K562 (cell line): ENCODE data around the gene TIMM17B. TPM values are rescaled to one million over a fixed set of nuclear protein-coding genes. Genes with fewer than 3 reads are reported as not detected.

ENCODE experiments used
- FOXM1 ChIP-seq, 2 experiments: fragments of 450-650 bp in 1 of 2; sonication (generic) in 1 of 2; formaldehyde crosslinking in 1 of 2; IDR thresholded peaks; 2 replicates each; pipeline versions ENCODE4 v1.6.1 to v1.9.0; 2017 to 2022; ENCODE audit warnings: low read depth in 2 of 2, mild to moderate bottlenecking in 2 of 2, missing genetic modification reagents in 1 of 2, moderate library complexity in 1 of 2
- HDAC2 ChIP-seq: fragments of 450-650 bp; IDR thresholded peaks from 2 replicates; pipeline ENCODE4 v1.6.1; 2016; ENCODE audit warnings: mild to moderate bottlenecking
- KLF13 ChIP-seq: fragments of 450-650 bp; IDR thresholded peaks from 2 replicates; pipeline ENCODE4 v1.6.1; 2016; ENCODE audit warnings: missing genetic modification characterization, low read depth, mild to moderate bottlenecking, missing compliant biosample characterization, moderate library complexity, borderline replicate concordance
- MITF ChIP-seq: IDR thresholded peaks from 2 replicates; pipeline ENCODE4 v1.6.1; 2014; ENCODE audit warnings: antibody characterized with exemption
- NFYB ChIP-seq: IDR thresholded peaks from 2 replicates; pipeline ENCODE4 v1.6.1; 2011; ENCODE audit warnings: mild to moderate bottlenecking, moderate library complexity; ENCODE audit not compliant: insufficient read length; ENCODE audit errors: extremely low read depth
- PCBP2 ChIP-seq: fragments of 200-400 bp; formaldehyde crosslinking; IDR thresholded peaks from 2 replicates; pipeline ENCODE4 v1.6.1; 2018; ENCODE audit warnings: low read length, low read depth, mild to moderate bottlenecking, moderate library complexity; ENCODE audit not compliant: poor library complexity, severe bottlenecking
- POLR2G ChIP-seq: fragments of 200-400 bp; formaldehyde crosslinking; IDR thresholded peaks from 2 replicates; pipeline ENCODE4 v1.6.1; 2017; ENCODE audit warnings: low read depth, mild to moderate bottlenecking, antibody characterized with exemption, low read length, moderate library complexity
- RUNX1 ChIP-seq: sonication (generic); IDR thresholded peaks from 2 replicates; pipeline ENCODE4 v1.6.1; 2016; ENCODE audit warnings: antibody characterized with exemption, low read depth
- SAFB2 ChIP-seq: fragments of 200-400 bp; formaldehyde crosslinking; IDR thresholded peaks from 2 replicates; pipeline ENCODE4 v1.6.1; 2018; ENCODE audit warnings: borderline replicate concordance, low read length, low read depth, moderate library complexity; ENCODE audit not compliant: severe bottlenecking
- SFPQ ChIP-seq: fragments of 200-400 bp; formaldehyde crosslinking; IDR thresholded peaks from 2 replicates; pipeline ENCODE4 v1.6.1; 2017; ENCODE audit warnings: mild to moderate bottlenecking, low read depth, low read length, moderate library complexity
- SREBF1 ChIP-seq: fragments of 150-350 bp; IDR thresholded peaks from 2 replicates; pipeline ENCODE4 v1.6.1; 2014; ENCODE audit warnings: antibody characterized with exemption, low read depth, low read length, borderline replicate concordance
- TAF9B ChIP-seq: fragments of 450-650 bp; IDR thresholded peaks from 2 replicates; pipeline ENCODE4 v1.6.1; 2018; ENCODE audit warnings: mild to moderate bottlenecking; ENCODE audit not compliant: partially characterized antibody
- TEAD4 ChIP-seq, 2 experiments: sonication (generic) in 1 of 2; formaldehyde crosslinking in 1 of 2; IDR thresholded peaks; 2 replicates each; pipeline versions ENCODE4 v1.6.1 to v1.8.0; 2012 to 2022; ENCODE audit warnings: borderline replicate concordance in 1 of 2, inconsistent platforms in 1 of 2, low read length in 1 of 2, mild to moderate bottlenecking in 1 of 2, missing genetic modification reagents in 1 of 2
- XRCC4 ChIP-seq: IDR thresholded peaks from one replicate; pipeline ENCODE4 v1.6.1; 2011; ENCODE audit not compliant: insufficient read depth, insufficient read length; ENCODE audit errors: extremely low read depth
- ZKSCAN1 ChIP-seq: fragments of 150-350 bp; IDR thresholded peaks from 2 replicates; pipeline ENCODE4 v1.6.1; 2016; ENCODE audit warnings: low read depth, low read length
- ZNF175 ChIP-seq: fragments of 200-800 bp; sonication (Bioruptor generic); IDR thresholded peaks from 2 replicates; pipeline ENCODE4 v1.6.1; 2016; ENCODE audit warnings: low read depth, mild to moderate bottlenecking, missing genetic modification characterization, missing compliant biosample characterization
- ZNF449 ChIP-seq: fragments of 250-450 bp; sonication (Bioruptor Pico); IDR thresholded peaks from 2 replicates; pipeline ENCODE4 v1.8.0; 2022; ENCODE audit warnings: moderate library complexity, mild to moderate bottlenecking, inconsistent platforms
- ZNF830 ChIP-seq: fragments of 250-450 bp; sonication (Bioruptor Pico); IDR thresholded peaks from 2 replicates; pipeline ENCODE4 v1.5.0; 2021; ENCODE audit warnings: mild to moderate bottlenecking
- polyA plus RNA-seq, 8 experiments: library from polyadenylated mRNA; depleted of rRNA in 4 of 8; stranded (reverse) in 5 of 8; unstranded in 3 of 8; fragments of >200 nt; fragmentation: Nextera tagmentation in 2 of 8; fragmentation: Illumina TruSeq in 1 of 8; extraction: Ambion mirVana in 2 of 8; extraction: Trizol in 1 of 8; gene quantifications; 2 replicates each; pipeline versions ENCODE4 v1.2.1 to v1.2.3, GENCODE V29; 2011 to 2014; ENCODE audit warnings: inconsistent platforms in 1 of 8, missing spikeins in 1 of 8
- total RNA-seq, 7 experiments: library from RNA; depleted of rRNA in 6 of 7; stranded (reverse); fragments of >200 nt in 6 of 7; fragmentation: Illumina TruSeq in 2 of 7; extraction: Trizol in 2 of 7; gene quantifications; 2 replicates each; pipeline versions ENCODE4 v1.2.1 to v1.2.3, GENCODE V29; 2011 to 2021; ENCODE audit warnings: low replicate concordance in 1 of 7
- TF ChIP-seq, protein P1 (sequence below): sonication (generic); formaldehyde crosslinking; IDR thresholded peaks from 2 replicates; pipeline ENCODE4 v1.8.1; 2023; ENCODE audit warnings: mild to moderate bottlenecking, missing genetic modification reagents

The TIMM17B gene
- total and polyA plus RNA-seq, 9 of the 15 experiments (the other 6 are each of a cell fraction or from before 2014, with no cell fraction given): 9.9 to 184 (median 115) TPM

DNA sequence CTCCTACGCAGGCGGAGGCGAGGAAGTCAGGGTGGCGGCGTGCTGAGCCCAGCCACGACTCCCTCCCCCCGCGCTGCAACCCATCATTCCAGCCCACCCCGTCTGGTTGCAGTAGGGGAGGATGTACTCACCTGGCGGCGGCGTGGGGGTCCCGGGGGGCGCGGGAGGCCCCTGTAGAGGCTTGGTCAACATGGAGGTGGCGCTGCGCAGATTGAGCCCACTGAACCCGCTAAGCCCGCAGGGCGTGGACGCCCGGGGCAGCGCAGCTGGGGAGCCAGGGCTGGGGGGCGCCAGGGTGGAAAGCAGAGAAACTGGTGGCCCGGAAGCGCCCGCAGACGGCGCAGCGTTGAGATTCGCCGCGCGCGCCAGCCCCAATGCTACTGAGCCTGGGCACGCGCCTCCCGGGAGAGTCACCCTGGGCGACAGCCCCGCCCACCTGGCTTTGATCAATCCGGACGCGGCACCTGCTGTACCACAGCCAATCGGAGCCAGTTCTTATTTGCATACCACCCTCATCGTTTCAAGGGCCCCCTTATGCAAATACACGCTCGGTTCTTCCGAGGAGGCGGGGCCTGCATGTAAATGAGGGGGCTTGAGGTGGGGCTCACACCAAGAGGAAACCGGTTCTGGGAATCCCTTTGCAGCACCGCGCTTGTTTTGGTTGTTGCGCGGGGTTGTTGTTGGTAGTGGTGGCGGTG, 21.2 kb upstream of the TIMM17B start, which contains the start of gene PIM2 (continued):
- no peak for TF ChIP-seq ZNF175 (CRISPR knock-in tag)
- TF ChIP-seq, protein P1, sequence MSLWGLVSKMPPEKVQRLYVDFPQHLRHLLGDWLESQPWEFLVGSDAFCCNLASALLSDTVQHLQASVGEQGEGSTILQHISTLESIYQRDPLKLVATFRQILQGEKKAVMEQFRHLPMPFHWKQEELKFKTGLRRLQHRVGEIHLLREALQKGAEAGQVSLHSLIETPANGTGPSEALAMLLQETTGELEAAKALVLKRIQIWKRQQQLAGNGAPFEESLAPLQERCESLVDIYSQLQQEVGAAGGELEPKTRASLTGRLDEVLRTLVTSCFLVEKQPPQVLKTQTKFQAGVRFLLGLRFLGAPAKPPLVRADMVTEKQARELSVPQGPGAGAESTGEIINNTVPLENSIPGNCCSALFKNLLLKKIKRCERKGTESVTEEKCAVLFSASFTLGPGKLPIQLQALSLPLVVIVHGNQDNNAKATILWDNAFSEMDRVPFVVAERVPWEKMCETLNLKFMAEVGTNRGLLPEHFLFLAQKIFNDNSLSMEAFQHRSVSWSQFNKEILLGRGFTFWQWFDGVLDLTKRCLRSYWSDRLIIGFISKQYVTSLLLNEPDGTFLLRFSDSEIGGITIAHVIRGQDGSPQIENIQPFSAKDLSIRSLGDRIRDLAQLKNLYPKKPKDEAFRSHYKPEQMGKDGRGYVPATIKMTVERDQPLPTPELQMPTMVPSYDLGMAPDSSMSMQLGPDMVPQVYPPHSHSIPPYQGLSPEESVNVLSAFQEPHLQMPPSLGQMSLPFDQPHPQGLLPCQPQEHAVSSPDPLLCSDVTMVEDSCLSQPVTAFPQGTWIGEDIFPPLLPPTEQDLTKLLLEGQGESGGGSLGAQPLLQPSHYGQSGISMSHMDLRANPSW (CRISPR knock-in tag): no peak
- no peak for TF ChIP-seq SFPQ
- peak; percentile 57; the same call in 1 of the 2 replicates for TF ChIP-seq ZNF830 (CRISPR knock-in tag)
- no peak for TF ChIP-seq PCBP2
- TF ChIP-seq RUNX1: no peak
- TF ChIP-seq ZNF449 (CRISPR knock-in tag): no peak
- no peak for TF ChIP-seq MITF
- no peak for TF ChIP-seq ZKSCAN1
- no peak for TF ChIP-seq HDAC2
- TF ChIP-seq NFYB: peak; percentile 49
- TF ChIP-seq POLR2G: peak; percentile 100
- no peak for TF ChIP-seq KLF13
- no peak for TF ChIP-seq SREBF1
- TF ChIP-seq TAF9B: no peak
- no peak for TF ChIP-seq TEAD4 (IDR thresholded peaks at IDR 0.05; ENCODE audit: low read length)
- TF ChIP-seq TEAD4 (CRISPR knock-in tag; IDR thresholded peaks at IDR 0.05; ENCODE audit: borderline replicate concordance): no peak
- TF ChIP-seq FOXM1 (IDR thresholded peaks at IDR 0.05; ENCODE audit: low read depth): no peak
- no peak for TF ChIP-seq FOXM1 (CRISPR knock-in tag; IDR thresholded peaks at IDR 0.05; ENCODE audit: low read depth)
- no peak for TF ChIP-seq XRCC4
- no peak for TF ChIP-seq SAFB2
